A172 (cell line): Measurements from ENCODE around the gene EYA2. TPM values are rescaled to one million over a fixed set of nuclear protein-coding genes. Genes with fewer than 3 reads are reported as not detected.
"Not testable (repeated sequence)": the region's sequence is repeated elsewhere in the genome, so short reads cannot be mapped to it uniquely, and the experiment has no call there.

Experiments
- DNase-seq: peaks from one replicate; pipeline ENCODE4 v3.0.0-alpha.2; 2015; ENCODE audit warnings: low spot score
- total RNA-seq: library from RNA; depleted of rRNA; stranded (reverse); fragments of >200 nt; shearing (Covaris generic); gene quantifications from 2 replicates; pipeline ENCODE4 v1.2.3, GENCODE V29; 2014

Gene EYA2
- total RNA-seq, 1 experiment from 2014 or later: 0.47 TPM

- no peak for DNase-seq
Observed at GRCh38 chr20:47175493-47175892, 280.9 kb downstream of the EYA2 start.

GRCh38 chr20:47176217-47176616 is 281.6 kb downstream of the EYA2 start:
- not testable (repeated sequence) for DNase-seq

- DNase-seq: no peak
Observed at GRCh38 chr20:47178277-47178676, 283.6 kb downstream of the EYA2 start.

DNA sequence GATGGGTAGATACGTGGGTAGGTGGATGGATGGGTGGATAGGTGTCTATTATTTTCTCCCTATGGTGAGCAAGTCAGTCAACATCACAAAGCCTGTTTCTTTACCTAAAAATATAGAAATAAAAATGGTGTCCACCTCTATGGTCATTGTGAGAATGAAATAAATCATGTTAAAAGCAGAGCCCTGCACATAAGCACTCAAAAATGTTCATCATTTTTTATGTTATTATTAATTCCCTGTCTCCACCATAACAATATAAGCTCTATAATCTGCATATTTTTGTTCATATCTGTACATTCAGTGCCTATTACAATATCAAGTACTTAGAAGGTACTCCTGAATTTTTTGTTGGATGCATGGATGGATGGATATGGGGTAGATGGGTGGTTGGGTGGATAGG is 284.2 kb downstream of the EYA2 start:
- no peak for DNase-seq

DNA sequence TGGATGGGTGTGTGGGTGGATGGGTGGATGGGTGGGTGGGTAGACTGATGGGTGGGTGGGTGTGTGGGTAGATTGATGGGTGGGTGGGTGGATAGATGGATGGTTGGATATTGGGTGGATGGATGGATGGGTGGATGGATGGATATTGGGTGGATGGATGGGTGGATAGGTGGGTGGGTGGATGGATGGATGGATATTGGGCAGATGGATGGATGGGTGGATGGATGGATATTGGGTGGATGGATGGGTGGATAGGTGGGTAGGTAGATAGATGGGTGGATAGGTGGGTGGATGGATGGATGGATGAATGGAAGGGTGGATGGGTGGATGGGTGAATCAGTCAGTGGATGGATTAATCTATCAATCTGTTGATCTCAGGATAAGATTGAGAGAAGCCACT is 284.6 kb downstream of the EYA2 start:
- no peak for DNase-seq

DNA sequence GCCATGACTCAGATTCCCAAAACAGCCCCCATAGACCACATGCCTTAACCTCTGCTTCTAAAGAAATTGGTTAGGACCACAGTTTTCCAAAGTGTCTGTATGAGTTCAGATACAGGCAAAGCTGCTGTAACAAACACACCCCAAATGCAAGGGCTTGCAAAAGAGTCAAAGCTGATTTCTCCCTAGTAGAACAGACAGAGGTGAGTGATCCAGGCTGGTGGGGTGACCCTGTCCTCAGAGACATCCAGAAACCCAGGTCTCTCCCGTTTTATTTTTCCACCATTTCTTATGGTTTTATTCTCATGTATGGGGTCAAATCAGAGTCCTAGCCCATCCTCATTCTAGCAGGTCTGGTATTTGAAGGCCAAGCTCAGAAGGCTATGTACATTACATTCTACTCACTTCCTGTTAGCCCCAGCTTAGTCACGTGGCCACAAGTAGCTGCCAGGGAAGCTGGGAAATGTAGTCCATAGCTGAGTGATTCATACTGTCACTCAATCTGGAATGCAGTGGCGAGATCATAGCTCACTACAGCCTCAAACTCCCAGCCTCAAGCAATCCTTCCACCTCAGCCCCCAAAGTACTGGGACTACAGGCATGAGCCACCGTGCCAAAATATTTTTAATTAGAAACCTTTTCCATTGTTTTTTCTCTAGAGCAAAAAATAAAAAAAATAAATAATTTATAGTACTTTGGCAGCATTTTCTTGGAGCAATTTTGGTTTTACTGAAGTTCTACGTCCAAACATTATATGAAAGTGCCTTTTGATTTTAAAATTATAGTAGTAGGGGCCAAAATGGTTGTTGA is 286.6 kb downstream of the EYA2 start:
- peak; percentile 93 for DNase-seq

DNA sequence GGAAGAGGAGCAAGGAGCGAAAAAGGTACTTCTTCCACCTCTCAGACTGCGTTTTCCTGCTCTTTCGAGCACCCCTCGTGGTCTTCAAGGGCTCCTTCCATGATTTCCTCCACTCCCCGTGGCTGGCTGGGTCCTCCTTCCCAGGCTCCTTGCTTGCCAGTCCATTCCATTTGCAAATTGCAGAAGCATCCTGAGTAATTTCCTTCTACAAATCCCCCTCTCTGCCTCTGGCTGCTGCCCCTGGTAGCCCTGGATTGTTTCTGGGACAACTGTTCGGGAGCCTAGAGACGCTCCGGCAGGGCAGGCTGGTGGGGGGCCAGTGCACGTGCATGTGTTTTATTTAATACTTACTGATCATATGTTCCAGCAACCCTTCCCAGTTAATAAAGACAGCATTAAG is 288.7 kb downstream of the EYA2 start:
- DNase-seq: no peak

- no peak for DNase-seq
Observed at GRCh38 chr20:47187450-47188195, 293.0 kb downstream of the EYA2 start.

DNA sequence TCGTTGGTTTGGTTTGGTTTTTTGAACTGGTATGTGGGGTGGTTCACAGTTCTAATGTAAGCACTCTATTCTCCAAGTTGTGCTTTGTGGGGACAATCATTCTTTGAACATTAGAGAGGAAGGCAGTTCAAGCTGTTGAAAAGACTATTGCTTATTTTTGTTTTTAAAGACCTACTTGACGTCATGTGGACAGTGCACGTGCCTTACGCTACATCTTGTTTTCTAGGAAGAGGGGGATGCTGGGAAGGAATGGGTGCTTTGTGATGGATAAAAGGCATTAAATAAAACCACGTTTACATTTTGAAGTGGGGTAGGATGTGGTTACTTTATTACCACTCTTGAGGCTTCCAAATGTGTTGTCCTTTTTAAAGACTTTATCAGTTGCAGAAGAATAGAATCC is 293.9 kb downstream of the EYA2 start:
- no peak for DNase-seq

GRCh38 chr20:47189060-47189459 is 294.4 kb downstream of the EYA2 start:
- no peak for DNase-seq

DNA sequence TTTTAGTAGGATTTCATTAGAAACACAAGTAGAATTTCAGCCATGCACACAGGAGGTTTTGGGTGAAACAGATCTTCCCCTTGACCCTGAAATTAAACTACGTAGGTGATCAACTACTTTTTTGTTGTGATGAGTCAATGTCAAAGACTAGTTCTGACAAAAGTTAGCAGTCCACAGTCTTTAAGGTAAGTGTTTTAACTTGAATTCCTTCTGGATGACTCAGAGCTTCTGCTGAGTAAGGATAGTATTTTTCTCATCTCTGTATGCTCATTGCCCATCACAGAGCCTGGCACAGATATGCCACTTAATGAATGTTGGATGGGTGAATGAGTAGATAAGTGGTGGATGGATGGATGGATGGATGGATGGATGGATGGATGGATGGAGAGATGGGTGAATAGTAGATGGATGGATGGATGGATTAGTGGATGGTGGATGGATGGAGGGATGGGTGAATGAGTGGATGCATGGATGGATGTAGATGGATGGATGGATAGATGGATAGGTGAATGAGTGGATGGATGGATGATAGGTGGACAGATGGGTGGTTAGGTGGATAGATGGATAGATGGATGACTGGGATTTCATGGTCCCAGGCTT is 296.5 kb downstream of the EYA2 start:
- DNase-seq: peak; percentile 63

DNA sequence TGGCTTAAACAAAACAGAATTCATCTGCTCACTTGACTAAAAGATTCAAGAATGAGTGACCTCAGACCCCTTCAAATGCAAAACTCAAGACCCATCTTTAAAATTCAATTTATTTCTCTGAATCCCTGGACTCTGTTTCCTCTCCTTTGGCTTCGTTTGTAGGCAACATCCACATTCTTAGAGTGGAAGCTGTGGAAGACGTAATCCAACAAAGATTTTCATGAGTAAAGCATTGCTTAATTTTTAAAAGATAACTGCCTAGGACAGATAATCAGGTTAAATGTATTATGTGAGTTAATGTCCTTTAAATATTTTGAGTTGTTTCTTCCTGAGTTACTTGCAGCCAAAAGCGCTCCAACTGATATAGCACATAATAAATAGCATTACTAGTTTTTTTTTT is 297.3 kb downstream of the EYA2 start:
- no peak for DNase-seq

DNA sequence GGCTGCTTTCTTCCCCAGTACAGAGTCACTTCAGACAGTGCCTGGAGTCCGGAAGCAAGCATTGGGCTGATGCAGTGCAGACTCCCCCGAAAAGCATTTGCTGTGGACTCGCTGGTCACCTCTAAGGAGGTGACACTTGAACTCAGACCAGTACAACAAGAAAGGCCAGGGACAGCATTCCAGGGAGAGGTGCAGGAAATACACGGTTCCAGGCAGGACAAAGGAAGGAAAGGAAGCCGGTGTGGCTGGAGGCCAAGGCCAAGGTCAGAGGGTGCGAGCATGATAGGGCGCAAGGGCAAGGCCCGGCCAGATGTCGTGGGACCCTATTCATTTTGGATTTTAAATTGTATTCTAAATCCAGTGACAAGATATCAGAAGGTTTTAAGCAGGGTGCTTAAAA is 300.9 kb downstream of the EYA2 start:
- DNase-seq: no peak

- DNase-seq: peak; percentile 57
Observed at GRCh38 chr20:47196091-47197081, 301.7 kb downstream of the EYA2 start.

DNA sequence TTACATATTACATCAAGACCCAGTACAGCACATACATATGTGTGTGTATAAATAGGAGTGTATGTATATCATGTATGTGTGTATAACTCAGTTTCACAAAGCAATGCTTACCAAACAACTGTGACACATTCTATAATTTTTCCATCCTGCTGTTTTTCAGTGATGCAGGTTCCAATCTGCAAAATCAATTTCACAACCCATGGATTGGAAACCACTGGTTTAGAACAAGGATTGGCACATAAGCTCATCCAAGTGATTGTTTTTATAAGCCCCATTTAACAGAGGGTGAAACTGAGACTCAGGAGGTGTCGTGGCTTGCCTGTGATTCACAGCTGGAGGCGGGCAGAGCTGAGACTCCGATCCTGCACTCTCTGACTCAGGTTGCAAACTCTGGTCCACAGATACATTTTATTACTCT is 303.6 kb downstream of the EYA2 start:
- DNase-seq: no peak

GRCh38 chr20:47198996-47199552 is 304.4 kb downstream of the EYA2 start:
- DNase-seq: no peak

GRCh38 chr20:47201074-47201730 is 306.6 kb downstream of the EYA2 start:
- DNase-seq: no peak

- DNase-seq: no peak
Observed at GRCh38 chr20:47202733-47203667, 308.4 kb downstream of the EYA2 start.

DNA sequence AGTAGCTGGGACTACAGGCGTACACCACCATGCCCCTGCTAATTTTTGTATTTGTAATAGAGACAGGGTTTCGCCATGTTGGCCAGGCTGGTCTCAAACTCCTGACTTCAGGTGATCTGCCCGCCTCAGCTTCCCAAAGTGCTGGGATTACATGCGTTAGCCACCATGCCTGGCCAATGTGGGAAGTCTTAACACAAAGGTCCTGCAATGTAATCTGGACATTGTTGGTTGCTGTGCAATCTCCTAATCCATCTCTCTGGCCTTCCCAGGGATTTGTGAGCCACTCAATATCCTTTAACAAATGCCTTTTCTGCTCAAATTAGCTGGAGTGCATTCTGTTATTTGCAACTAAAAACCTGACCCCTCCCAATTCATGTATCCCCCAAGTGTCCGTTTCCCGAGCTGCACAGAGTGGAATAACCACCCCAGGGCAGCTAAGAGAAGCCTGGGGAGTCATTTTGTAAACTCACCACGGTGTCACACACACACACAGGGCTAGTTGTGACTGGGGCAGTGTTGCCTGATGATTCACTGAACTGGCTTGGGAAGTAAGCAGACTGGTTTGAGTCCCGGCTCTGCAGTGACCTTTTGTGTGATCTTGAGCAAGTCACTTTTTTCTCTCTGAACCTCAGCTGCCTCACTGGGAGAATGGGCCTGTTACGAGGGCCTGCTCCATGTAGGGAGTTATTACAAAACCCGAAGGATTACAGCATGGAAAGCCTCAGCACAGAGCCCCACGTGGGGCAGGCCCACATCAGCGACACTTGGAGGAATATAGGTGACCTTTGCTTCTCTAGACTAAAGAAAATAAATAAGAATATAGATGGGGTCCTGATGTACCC is 309.6 kb downstream of the EYA2 start:
- DNase-seq: no peak
